Keratinocyte (primary cell): ENCODE measurements around the gene ERCC1. TPM values are rescaled to one million over a fixed set of nuclear protein-coding genes. Genes with fewer than 3 reads are reported as not detected.

Source experiments
- DNase-seq: peaks from one replicate; pipeline ENCODE4 v3.0.0-alpha.2; 2011; ENCODE audit warnings: low read depth, missing footprints, low spot score
- FAIRE-seq: peaks from 2 replicates; lab custom pipeline; 2011; peaks lifted over from hg19 to GRCh38; lab: Jason Lieb, UNC
- H2AFZ ChIP-seq: 2 replicates; pipeline ENCODE4 v1.6.0; 2012; ENCODE audit warnings: low read length, control low read depth, inconsistent platforms; ENCODE audit not compliant: control insufficient read depth
- H3K27ac ChIP-seq: 2 replicates; pipeline ENCODE4 v1.5.1; 2011; ENCODE audit warnings: low read length; ENCODE audit not compliant: control insufficient read depth, insufficient read depth
- H3K27me3 ChIP-seq: 3 replicates; pipeline ENCODE4 v1.6.0; 2011; ENCODE audit warnings: low read length; ENCODE audit not compliant: control insufficient read depth, insufficient read depth; ENCODE audit errors: extremely low read depth
- H3K36me3 ChIP-seq, 2 experiments: 2 replicates in 1 of 2; 3 replicates in 1 of 2; pipeline ENCODE4 v1.5.1; 2011; ENCODE audit warnings: low read length in 2 of 2, mild to moderate bottlenecking in 1 of 2; ENCODE audit not compliant: control insufficient read depth in 2 of 2, insufficient read depth in 2 of 2; ENCODE audit errors: extremely low read depth in 1 of 2
- H3K4me1 ChIP-seq: 3 replicates; pipeline ENCODE4 v1.5.1; 2011; ENCODE audit warnings: low read length; ENCODE audit not compliant: control insufficient read depth, insufficient read depth; ENCODE audit errors: extremely low read depth
- H3K4me2 ChIP-seq: 3 replicates; pipeline ENCODE4 v1.6.0; 2011; ENCODE audit warnings: low read depth, low read length; ENCODE audit not compliant: control insufficient read depth, insufficient read depth; ENCODE audit errors: extremely low read depth
- H3K4me3 ChIP-seq, 3 experiments: fragments of 200-600 bp in 1 of 3; sonication (generic) in 1 of 3; 2 replicates in 2 of 3; 3 replicates in 1 of 3; pipeline ENCODE4 v1.5.1; 2011 to 2016; ENCODE audit warnings: low read length in 3 of 3, mild to moderate bottlenecking in 3 of 3, control low read depth in 2 of 3, inconsistent platforms in 1 of 3, low read depth in 1 of 3, mixed read lengths in 1 of 3, mixed run types in 1 of 3, moderate library complexity in 1 of 3; ENCODE audit not compliant: control insufficient read depth in 2 of 3, insufficient read depth in 2 of 3; ENCODE audit errors: extremely low read depth in 1 of 3
- H3K79me2 ChIP-seq: 2 replicates; pipeline ENCODE4 v1.6.0; 2012; ENCODE audit warnings: low read length; ENCODE audit not compliant: control insufficient read depth, insufficient read depth
- H3K9ac ChIP-seq: 3 replicates; pipeline ENCODE4 v1.6.0; 2011; ENCODE audit warnings: low read length; ENCODE audit not compliant: control insufficient read depth, insufficient read depth; ENCODE audit errors: extremely low read depth
- H3K9me1 ChIP-seq: 3 replicates; pipeline ENCODE4 v1.6.0; 2011; ENCODE audit warnings: low read length; ENCODE audit not compliant: control insufficient read depth, insufficient read depth; ENCODE audit errors: extremely low read depth
- H3K9me3 ChIP-seq: 2 replicates; pipeline ENCODE4 v1.5.1; 2012; ENCODE audit warnings: low read depth, low read length; ENCODE audit not compliant: control insufficient read depth
- H4K20me1 ChIP-seq: 3 replicates; pipeline ENCODE4 v1.6.0; 2011; ENCODE audit warnings: low read length; ENCODE audit not compliant: control insufficient read depth, insufficient read depth; ENCODE audit errors: extremely low read depth
- CTCF ChIP-seq, 3 experiments: IDR thresholded peaks in 1 of 3; conservative IDR thresholded peaks in 1 of 3; optimal IDR thresholded peaks in 1 of 3; 2 replicates in 2 of 3; 3 replicates in 1 of 3; pipeline versions ENCODE3 to v1.5.1; 2011; ENCODE audit warnings: low read length in 3 of 3, mild to moderate bottlenecking in 3 of 3, moderate library complexity in 2 of 3, control low read depth in 1 of 3, inconsistent platforms in 1 of 3; ENCODE audit not compliant: insufficient read depth in 2 of 3; ENCODE audit errors: extremely low read depth in 1 of 3
- EZH2 ChIP-seq: IDR thresholded peaks from one replicate; pipeline ENCODE4 v1.6.1; 2012; ENCODE audit warnings: inconsistent platforms, mild to moderate bottlenecking, low read length, moderate library complexity
- dilution Hi-C: fragments of 300-500 bp; cut with MboI; formaldehyde crosslinking; loops from one replicate; pipeline ENCODE4 v1.7.0; 2020; ENCODE audit warnings: low sequenced_read_pairs; ENCODE audit not compliant: extremely low pct_ligation_motif_present
- polyA plus RNA-seq, 5 experiments: library from polyadenylated mRNA; depleted of rRNA in 3 of 5; stranded (reverse) in 3 of 5; stranded (forward) in 1 of 5; unstranded in 1 of 5; fragments of >200 nt; gene quantifications; 1 replicate in 1 of 5; 2 replicates in 3 of 5; 3 replicates in 1 of 5; pipeline versions ENCODE4 v1.2.1 to v1.2.3, GENCODE V29; 2011 to 2012; ENCODE audit warnings: missing spikeins in 2 of 5, low read depth in 1 of 5, low replicate concordance in 1 of 5

The ERCC1 gene
- polyA plus RNA-seq, 1 donor (not counting 4 experiments of a cell fraction or from before 2014, with no cell fraction given): 175 TPM

- H3K9ac ChIP-seq: peak overlapping the region; percentile 78
These were observed 25.2 kb upstream of the ERCC1 start for GRCh38 chr19:45448887-45449299.

GRCh38 chr19:45448425-45448756 lies 24.7 kb upstream of the ERCC1 start:
- Histone ChIP-seq H3K27me3 (no peaks in the 10 kb centered on the region), H3K4me1 (peaks cover 64% of the 10 kb centered on the region), H3K9me3 (no peaks in the 10 kb centered on the region), H4K20me1 (no peaks in the 10 kb centered on the region), H3K79me2 (no peaks in the 10 kb centered on the region), H3K4me3 (peak overlapping the region in 2 of 3 experiments; percentile 3 to 29), H3K4me2 (peak overlapping the region; percentile 88), H3K27ac (peak overlapping the region; percentile 86), H3K9me1 (no peaks in the 10 kb centered on the region), H2AFZ (no peak overlapping the region), H3K9ac (peak overlapping the region; percentile 78), H3K36me3 (no peaks in the 10 kb centered on the region)
- DNase-seq (no peak), FAIRE-seq (no peak)
- dilution Hi-C loops: no loop called here
- no peak for TF ChIP-seq EZH2
- no peak for TF ChIP-seq CTCF (optimal IDR thresholded peaks at IDR 0.05 in 1 of 3, IDR thresholded peaks at IDR 0.05 in 1 of 3, conservative IDR thresholded peaks at IDR 0.05 in 1 of 3; ENCODE audit: extremely low read depth in 1 of 3, insufficient read depth in 2 of 3, low read length in 3 of 3)

More at GRCh38 chr19:45448887-45449299, 25.2 kb upstream of the ERCC1 start:
- Histone ChIP-seq H3K27me3 (no peaks in the 10 kb centered on the region), H3K4me2 (peak overlapping the region; percentile 88), H3K27ac (peak overlapping the region; percentile 86), H3K4me3 (peak overlapping the region; percentile 9 to 36 (median 29)), H2AFZ (no peak overlapping the region), H3K9me1 (no peaks in the 10 kb centered on the region), H3K79me2 (no peaks in the 10 kb centered on the region), H4K20me1 (no peaks in the 10 kb centered on the region), H3K36me3 (no peaks in the 10 kb centered on the region), H3K9me3 (no peaks in the 10 kb centered on the region), H3K4me1 (peaks cover 66% of the 10 kb centered on the region)
- DNase-seq: peak; percentile 86
- dilution Hi-C loops: no loop called here
- no peak for TF ChIP-seq CTCF (optimal IDR thresholded peaks at IDR 0.05 in 1 of 3, IDR thresholded peaks at IDR 0.05 in 1 of 3, conservative IDR thresholded peaks at IDR 0.05 in 1 of 3; ENCODE audit: extremely low read depth in 1 of 3, insufficient read depth in 2 of 3, low read length in 3 of 3)
- no peak for TF ChIP-seq EZH2
- FAIRE-seq: peak; percentile 91
